ENCODE results near the gene HRK. TPM values are rescaled to one million over a fixed set of nuclear protein-coding genes. Genes with fewer than 3 reads are reported as not detected.

HRK gene
- 0.94 and 1.2 TPM in 2 replicates for total RNA-seq (2014; rRNA removed; shearing (Covaris generic); ENCODE audit: low replicate concordance)

DNA sequence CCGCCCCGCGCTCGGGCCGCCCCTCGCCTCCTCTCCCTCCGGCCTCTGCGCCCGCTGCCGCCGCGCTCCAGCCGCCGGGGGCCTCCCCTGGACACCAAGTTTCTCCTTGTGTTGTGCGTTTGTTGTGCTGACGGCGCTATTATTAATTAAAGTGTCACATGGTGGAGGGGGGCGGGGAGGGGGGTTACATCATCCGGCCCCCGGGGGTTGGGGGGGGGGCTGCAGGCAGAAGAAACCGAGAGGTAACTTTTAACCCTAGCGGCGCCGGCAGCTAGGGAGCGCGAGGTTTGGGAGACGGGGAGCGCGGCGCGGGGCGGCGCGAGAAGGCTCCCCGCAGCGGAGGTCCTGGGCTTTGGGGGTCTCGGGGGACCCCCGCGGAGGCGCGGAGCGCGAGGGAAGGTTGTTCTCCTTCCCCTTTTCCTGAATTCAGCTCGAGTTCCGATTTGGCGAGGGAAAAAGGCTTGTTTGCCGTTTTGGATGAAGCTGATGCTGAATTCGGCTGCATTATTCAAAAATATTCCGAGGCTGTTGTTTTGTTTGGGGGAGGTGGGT, at the start of gene HRK:
Gene HRK, minus strand, starts transcription at position 117 of the 552 bp plus-strand sequence. CDS start 134 bp downstream, outside the sequence.
- Histone ChIP-seq H3K27ac (ENCODE audit: low read length) (no peak within 1 kb of the TSS), H3K4me3 (ENCODE audit: low read length) (peak within 1 kb of the TSS; percentile 65), H3K79me2 (ENCODE audit: low read length) (no peaks in the 10 kb centered on the region), H3K4me2 (ENCODE audit: low read depth, low read length, poor library complexity, severe bottlenecking) (peak within 1 kb of the TSS; percentile 77), H3K9ac (ENCODE audit: low read length) (peak within 1 kb of the TSS; percentile 61), H2AFZ (ENCODE audit: low read length) (peak within 1 kb of the TSS; percentile 77), H3K9me3 (ENCODE audit: low read length) (no peaks in the 10 kb centered on the region), H3K4me1 (ENCODE audit: low read length) (peaks cover 31% of the 10 kb centered on the region), H3K9me2 (replicated peaks; ENCODE audit: insufficient read depth, low read length) (no peaks in the 10 kb centered on the region), H3K36me3 (ENCODE audit: insufficient read depth, low read length) (no peaks in the 10 kb centered on the region), H4K20me1 (ENCODE audit: insufficient read depth, low read depth, low read length) (no peaks in the 10 kb centered on the region), H3K27me3 (ENCODE audit: low read length) (peaks cover 2% of the 10 kb centered on the region; the same call in 1 of the 2 replicates)
- no peak for DNase-seq

DNA sequence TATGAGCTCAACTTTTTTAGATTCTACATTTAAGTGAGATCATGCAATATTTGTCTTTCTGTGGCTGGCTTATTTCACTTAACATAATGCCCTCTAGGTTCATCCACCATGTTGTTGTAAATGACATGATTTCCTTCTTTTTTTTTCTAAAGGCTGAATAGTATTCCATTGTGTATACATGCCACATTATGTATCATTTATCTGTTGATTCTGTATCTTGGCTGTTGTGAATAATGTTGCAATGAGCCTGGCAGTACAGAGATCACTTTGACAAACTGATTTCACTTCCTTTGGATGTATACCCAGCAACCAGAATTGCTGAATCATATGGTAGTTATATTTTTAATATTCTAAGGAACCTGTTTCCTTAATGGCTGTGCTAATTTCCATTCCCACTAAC, 48.6 kb upstream of the HRK start:
- Histone ChIP-seq H2AFZ (ENCODE audit: low read length) (no peak overlapping the region), H3K4me3 (ENCODE audit: low read length) (no peak overlapping the region), H3K9ac (ENCODE audit: low read length) (no peak overlapping the region), H3K27me3 (ENCODE audit: low read length) (no peaks in the 10 kb centered on the region), H3K4me2 (ENCODE audit: low read depth, low read length, poor library complexity, severe bottlenecking) (no peak overlapping the region), H3K36me3 (ENCODE audit: insufficient read depth, low read length) (peaks cover 21% of the 10 kb centered on the region), H3K4me1 (ENCODE audit: low read length) (peaks cover 10% of the 10 kb centered on the region), H3K9me3 (ENCODE audit: low read length) (no peaks in the 10 kb centered on the region), H3K79me2 (ENCODE audit: low read length) (peaks cover 84% of the 10 kb centered on the region), H3K9me2 (replicated peaks; ENCODE audit: insufficient read depth, low read length) (no peaks in the 10 kb centered on the region), H3K27ac (ENCODE audit: low read length) (no peak overlapping the region), H4K20me1 (ENCODE audit: insufficient read depth, low read depth, low read length) (no peaks in the 10 kb centered on the region)
- DNase-seq, result no peak

DNA sequence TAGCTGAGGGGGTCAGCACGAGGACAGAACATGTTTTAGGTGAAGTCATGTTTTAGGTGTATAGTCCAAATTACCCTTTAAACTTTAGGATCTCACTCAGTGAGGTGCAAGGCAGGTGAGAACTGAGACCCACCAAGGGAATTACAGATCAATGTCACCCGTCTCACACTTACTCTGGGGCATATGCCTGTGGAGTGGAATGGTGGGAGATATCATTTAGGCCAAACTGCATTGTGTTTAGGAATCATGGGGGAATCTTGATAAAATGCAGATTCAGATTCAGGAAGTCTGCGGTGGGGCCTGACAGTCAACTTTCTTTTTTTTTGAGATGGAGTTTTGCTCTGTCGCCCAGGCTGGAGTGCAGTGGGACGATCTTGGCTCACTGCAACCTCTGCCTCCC, 47.3 kb upstream of the HRK start:
- no peak overlapping the region for H3K9ac ChIP-seq (ENCODE audit: low read length)
- H3K79me2 ChIP-seq (ENCODE audit: low read length), result peaks cover 82% of the 10 kb centered on the region
- H3K4me2 ChIP-seq (ENCODE audit: low read depth, low read length, poor library complexity, severe bottlenecking), result no peak overlapping the region
- no peaks in the 10 kb centered on the region for H3K27me3 ChIP-seq (ENCODE audit: low read length)
- H3K9me2 ChIP-seq (replicated peaks; ENCODE audit: insufficient read depth, low read length), result no peaks in the 10 kb centered on the region
- H3K27ac ChIP-seq (ENCODE audit: low read length), result no peak overlapping the region
- no peak overlapping the region for H3K4me3 ChIP-seq (ENCODE audit: low read length)
- no peak overlapping the region for H2AFZ ChIP-seq (ENCODE audit: low read length)
- peaks cover 16% of the 10 kb centered on the region for H3K4me1 ChIP-seq (ENCODE audit: low read length)
- no peaks in the 10 kb centered on the region for H4K20me1 ChIP-seq (ENCODE audit: insufficient read depth, low read depth, low read length)
- no peak for DNase-seq
- no peaks in the 10 kb centered on the region for H3K9me3 ChIP-seq (ENCODE audit: low read length)
- peaks cover 11% of the 10 kb centered on the region for H3K36me3 ChIP-seq (ENCODE audit: insufficient read depth, low read length)

DNA sequence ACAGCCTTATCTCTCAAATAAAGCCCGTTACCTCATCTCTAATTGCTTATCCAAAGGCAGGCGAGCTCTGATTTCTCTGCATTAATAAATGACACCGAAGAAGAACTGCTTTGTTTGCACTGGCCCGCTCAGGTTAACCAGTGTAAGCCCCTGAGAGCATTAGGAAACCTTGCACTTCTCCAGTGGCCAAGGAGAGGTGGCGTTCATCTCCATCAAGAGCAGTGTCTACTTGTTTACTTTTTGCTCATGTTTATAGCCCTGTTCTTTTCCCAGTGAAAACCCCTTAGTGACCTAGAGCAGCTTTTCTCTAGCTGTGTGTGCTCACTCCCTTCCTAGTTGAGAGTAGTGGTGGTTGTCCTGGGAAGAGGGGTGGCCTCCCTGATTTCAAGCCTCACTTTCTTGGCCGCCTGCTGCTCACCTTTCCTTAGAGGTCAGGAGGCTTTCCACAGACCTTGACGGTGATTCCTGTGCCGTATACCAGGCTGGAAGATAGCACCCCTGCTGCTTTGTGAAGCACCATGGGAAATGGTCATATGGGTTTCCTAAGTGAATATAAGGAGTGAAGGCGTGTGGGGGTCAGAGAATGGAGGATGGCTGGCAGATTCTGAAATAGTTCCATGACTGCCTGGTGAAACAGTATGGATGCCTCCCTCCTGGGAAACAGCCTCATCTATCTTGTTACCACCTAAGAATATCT, 46.2 kb upstream of the HRK start:
- Histone ChIP-seq H3K27me3 (ENCODE audit: low read length) (no peaks in the 10 kb centered on the region), H3K27ac (ENCODE audit: low read length) (no peak overlapping the region), H3K9me2 (replicated peaks; ENCODE audit: insufficient read depth, low read length) (no peaks in the 10 kb centered on the region), H3K4me1 (ENCODE audit: low read length) (peaks cover 17% of the 10 kb centered on the region), H4K20me1 (ENCODE audit: insufficient read depth, low read depth, low read length) (no peaks in the 10 kb centered on the region), H3K79me2 (ENCODE audit: low read length) (peaks cover 83% of the 10 kb centered on the region), H3K36me3 (ENCODE audit: insufficient read depth, low read length) (peaks cover 11% of the 10 kb centered on the region), H3K9me3 (ENCODE audit: low read length) (no peaks in the 10 kb centered on the region), H3K4me3 (ENCODE audit: low read length) (no peak overlapping the region), H3K9ac (ENCODE audit: low read length) (no peak overlapping the region), H2AFZ (ENCODE audit: low read length) (no peak overlapping the region), H3K4me2 (ENCODE audit: low read depth, low read length, poor library complexity, severe bottlenecking) (no peak overlapping the region)
- no peak for DNase-seq

DNA sequence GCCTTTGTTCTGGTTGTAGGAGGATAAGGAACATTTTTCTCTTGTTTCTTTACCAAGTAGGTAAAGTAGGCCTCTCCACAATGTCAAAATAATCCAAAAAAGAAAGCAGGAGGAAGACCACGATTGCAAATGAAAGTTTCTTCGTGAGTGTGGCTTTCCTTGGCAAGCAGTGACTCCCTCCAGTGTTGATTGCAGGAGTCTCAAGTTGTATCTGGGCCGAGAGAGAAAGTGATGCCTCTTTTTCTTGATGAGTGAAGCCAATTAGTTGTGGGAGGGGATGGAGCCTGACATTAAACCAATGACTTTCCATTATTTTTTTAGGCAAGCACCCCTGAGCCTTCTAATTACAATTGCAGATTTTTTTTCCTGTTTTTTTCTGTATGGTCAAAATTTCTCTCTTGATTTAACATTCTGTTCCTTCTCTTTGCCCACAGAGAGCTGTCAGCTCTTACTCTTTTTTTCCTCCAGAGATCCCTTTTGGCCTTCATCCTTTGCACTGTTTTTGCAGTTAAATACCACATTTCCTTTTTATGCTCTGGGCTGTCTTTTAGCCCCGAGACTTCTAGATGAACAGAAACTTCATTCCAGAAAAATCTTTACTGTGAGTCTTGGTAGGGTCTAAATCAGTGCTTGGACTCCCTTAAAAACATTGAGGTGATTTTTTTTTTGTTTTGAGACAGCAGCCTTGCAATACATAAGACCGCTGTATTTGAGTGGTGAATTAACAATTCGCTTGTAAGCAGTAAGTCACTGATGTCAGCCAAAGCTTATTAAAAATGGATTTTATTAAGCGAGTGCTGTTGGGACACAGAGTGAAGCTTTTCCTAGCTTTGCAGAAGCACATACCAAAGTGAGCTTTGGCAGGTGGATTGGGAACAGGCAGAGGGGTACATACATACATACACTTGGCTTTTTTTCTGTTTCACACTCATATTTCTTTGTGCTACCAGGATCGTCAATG, 45.3 kb upstream of the HRK start:
- H3K36me3 ChIP-seq (ENCODE audit: insufficient read depth, low read length), result peaks cover 5% of the 10 kb centered on the region
- no peaks in the 10 kb centered on the region for H3K27me3 ChIP-seq (ENCODE audit: low read length)
- H3K9me3 ChIP-seq (ENCODE audit: low read length), result no peaks in the 10 kb centered on the region
- H3K4me2 ChIP-seq (ENCODE audit: low read depth, low read length, poor library complexity, severe bottlenecking), result no peak overlapping the region
- no peaks in the 10 kb centered on the region for H3K9me2 ChIP-seq (replicated peaks; ENCODE audit: insufficient read depth, low read length)
- H3K9ac ChIP-seq (ENCODE audit: low read length), result no peak overlapping the region
- no peaks in the 10 kb centered on the region for H4K20me1 ChIP-seq (ENCODE audit: insufficient read depth, low read depth, low read length)
- no peak overlapping the region for H2AFZ ChIP-seq (ENCODE audit: low read length)
- H3K27ac ChIP-seq (ENCODE audit: low read length), result no peak overlapping the region
- peaks cover 23% of the 10 kb centered on the region for H3K4me1 ChIP-seq (ENCODE audit: low read length)
- H3K79me2 ChIP-seq (ENCODE audit: low read length), result peaks cover 83% of the 10 kb centered on the region
- DNase-seq, result no peak
- H3K4me3 ChIP-seq (ENCODE audit: low read length), result no peak overlapping the region

DNA sequence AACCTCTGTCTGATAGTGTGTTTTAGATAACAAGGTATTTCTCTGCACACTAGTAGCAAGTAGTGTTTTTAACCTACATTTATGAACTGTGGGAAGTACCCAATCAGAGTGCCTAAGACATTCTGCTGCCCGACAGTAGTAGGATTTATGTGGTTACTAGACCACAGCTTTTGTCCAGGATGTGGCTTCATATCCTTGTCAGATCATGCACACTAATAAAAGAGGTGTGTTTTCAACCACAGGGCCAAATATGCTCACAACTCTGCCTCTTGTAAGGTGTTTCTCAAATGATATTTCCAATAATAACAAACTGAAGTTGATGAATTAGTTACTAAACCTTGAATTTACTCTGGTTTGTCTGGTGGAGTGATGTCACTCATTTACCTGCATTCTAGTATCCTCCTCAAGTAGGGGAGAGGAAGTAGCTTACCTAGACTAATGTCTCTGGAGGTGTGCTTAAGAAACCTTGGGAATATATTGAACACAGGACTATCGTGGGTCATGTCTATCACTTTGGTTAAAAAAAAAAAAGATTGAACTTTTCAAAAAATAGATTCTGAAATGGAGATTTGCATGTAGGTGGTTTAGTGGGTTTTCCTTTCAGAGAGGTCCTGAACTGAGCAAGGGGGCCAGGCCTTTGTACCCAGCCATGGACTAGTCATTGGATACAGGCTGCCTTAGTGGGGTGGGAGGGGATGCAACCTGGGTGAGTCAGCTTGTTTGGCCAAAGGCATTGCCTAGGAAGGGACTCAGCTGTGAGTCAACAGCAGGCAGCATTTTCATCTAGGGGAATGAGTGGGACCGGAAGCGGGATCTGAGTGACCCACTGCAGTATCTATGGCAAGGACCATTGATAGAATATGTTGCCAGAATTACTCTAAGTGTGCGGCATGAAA, 43.6 kb upstream of the HRK start:
- Histone ChIP-seq H2AFZ (ENCODE audit: low read length) (no peak overlapping the region), H3K4me2 (ENCODE audit: low read depth, low read length, poor library complexity, severe bottlenecking) (peak overlapping the region; percentile 24), H4K20me1 (ENCODE audit: insufficient read depth, low read depth, low read length) (no peaks in the 10 kb centered on the region), H3K36me3 (ENCODE audit: insufficient read depth, low read length) (peaks cover 10% of the 10 kb centered on the region), H3K9me2 (replicated peaks; ENCODE audit: insufficient read depth, low read length) (no peaks in the 10 kb centered on the region), H3K27ac (ENCODE audit: low read length) (peak overlapping the region; percentile 29), H3K9me3 (ENCODE audit: low read length) (no peaks in the 10 kb centered on the region), H3K79me2 (ENCODE audit: low read length) (peaks cover 83% of the 10 kb centered on the region), H3K4me3 (ENCODE audit: low read length) (no peak overlapping the region), H3K27me3 (ENCODE audit: low read length) (no peaks in the 10 kb centered on the region), H3K4me1 (ENCODE audit: low read length) (peaks cover 40% of the 10 kb centered on the region), H3K9ac (ENCODE audit: low read length) (no peak overlapping the region)
- DNase-seq, result no peak

DNA sequence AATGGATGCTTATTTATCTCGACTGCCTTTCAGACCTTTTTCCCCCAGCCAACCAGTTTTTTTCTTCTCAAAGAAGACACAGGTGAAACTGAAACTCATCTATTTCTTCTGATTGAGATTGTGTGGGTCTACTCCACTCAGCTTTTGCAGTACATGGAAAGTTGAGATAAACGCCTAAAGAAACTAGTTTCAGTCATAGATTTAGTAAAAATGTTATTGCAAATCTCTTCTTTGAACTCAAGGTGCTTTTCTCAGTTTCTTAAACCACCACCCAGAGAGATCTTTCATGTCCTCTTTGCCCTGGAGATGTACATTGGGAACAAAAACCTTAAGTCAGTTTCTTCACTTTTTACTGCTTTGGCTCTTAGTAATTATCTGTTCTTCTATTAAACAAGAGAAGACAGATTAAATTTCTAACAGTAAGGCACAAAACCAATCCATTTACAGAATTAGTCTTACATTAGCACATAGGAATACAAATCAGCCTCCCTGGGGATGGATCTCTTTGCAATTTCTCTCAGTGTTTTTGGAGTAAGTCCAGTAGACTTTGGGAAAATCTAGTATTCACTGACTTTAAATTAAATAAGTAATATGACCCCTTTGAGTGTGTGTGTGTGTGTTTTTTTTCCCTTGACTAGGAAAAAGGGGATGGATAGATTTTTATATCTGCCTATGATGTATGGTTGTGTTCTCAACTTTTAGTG, 41.1 kb upstream of the HRK start:
- Histone ChIP-seq H3K9me2 (replicated peaks; ENCODE audit: insufficient read depth, low read length) (no peaks in the 10 kb centered on the region), H2AFZ (ENCODE audit: low read length) (no peak overlapping the region), H3K4me3 (ENCODE audit: low read length) (no peak overlapping the region), H3K9me3 (ENCODE audit: low read length) (no peaks in the 10 kb centered on the region), H3K36me3 (ENCODE audit: insufficient read depth, low read length) (peaks cover 5% of the 10 kb centered on the region; the same call in 1 of the 2 replicates), H3K4me1 (ENCODE audit: low read length) (peaks cover 58% of the 10 kb centered on the region), H3K4me2 (ENCODE audit: low read depth, low read length, poor library complexity, severe bottlenecking) (no peak overlapping the region), H3K27ac (ENCODE audit: low read length) (peak overlapping the region; percentile 20), H3K9ac (ENCODE audit: low read length) (no peak overlapping the region), H3K27me3 (ENCODE audit: low read length) (no peaks in the 10 kb centered on the region), H3K79me2 (ENCODE audit: low read length) (peaks cover 88% of the 10 kb centered on the region), H4K20me1 (ENCODE audit: insufficient read depth, low read depth, low read length) (no peaks in the 10 kb centered on the region)
- DNase-seq, result no peak
